Neural crest cell (in vitro differentiated cells): Measurements from ENCODE around the gene ODAD4. TPM values are rescaled to one million over a fixed set of nuclear protein-coding genes. Genes with fewer than 3 reads are reported as not detected.
A peak's percentile ranks its signal among the peaks of the same experiment; 100 is the strongest.

Experiments used
- DNase-seq: peaks from one replicate; pipeline ENCODE4 v3.0.0; 2021; ENCODE audit warnings: low read depth, mixed read lengths, low spot score
- H3K27ac Mint-ChIP-seq: one replicate; pipeline ENCODE4 v1.8.0; 2021; ENCODE audit warnings: mild to moderate bottlenecking, mixed read lengths; ENCODE audit not compliant: unreplicated experiment
- H3K27me3 Mint-ChIP-seq: 2 replicates; pipeline ENCODE4 v1.8.0; 2021; ENCODE audit warnings: low read depth, mild to moderate bottlenecking, mixed read lengths
- H3K36me3 Mint-ChIP-seq: 2 replicates; pipeline ENCODE4 v1.8.0; 2021; ENCODE audit warnings: low read depth, mild to moderate bottlenecking, mixed read lengths
- H3K4me1 Mint-ChIP-seq: 2 replicates; pipeline ENCODE4 v1.8.0; 2021; ENCODE audit warnings: mixed read lengths
- H3K4me3 Mint-ChIP-seq: one replicate; pipeline ENCODE4 v1.8.0; 2021; ENCODE audit warnings: mild to moderate bottlenecking, mixed read lengths
- H3K9me3 Mint-ChIP-seq: 2 replicates; pipeline ENCODE4 v1.8.0; 2021; ENCODE audit warnings: mixed read lengths
- total RNA-seq: library from RNA; stranded (reverse); gene quantifications from 2 replicates; pipeline ENCODE4 v1.2.1, GENCODE V29; 2021
- TF ChIP-seq, protein P1 (sequence below): fragments of 200-600 bp; sonication (generic); conservative IDR thresholded peaks from 2 replicates; pipeline ENCODE4 v1.5.0; 2021; ENCODE audit warnings: antibody characterized with exemption, mild to moderate bottlenecking

Gene ODAD4
- total RNA-seq, 1 donor from 2014 or later, result 4.8 TPM

- no peaks in the 10 kb centered on the region for H3K27me3 Mint-ChIP-seq
- TF ChIP-seq, protein P1, sequence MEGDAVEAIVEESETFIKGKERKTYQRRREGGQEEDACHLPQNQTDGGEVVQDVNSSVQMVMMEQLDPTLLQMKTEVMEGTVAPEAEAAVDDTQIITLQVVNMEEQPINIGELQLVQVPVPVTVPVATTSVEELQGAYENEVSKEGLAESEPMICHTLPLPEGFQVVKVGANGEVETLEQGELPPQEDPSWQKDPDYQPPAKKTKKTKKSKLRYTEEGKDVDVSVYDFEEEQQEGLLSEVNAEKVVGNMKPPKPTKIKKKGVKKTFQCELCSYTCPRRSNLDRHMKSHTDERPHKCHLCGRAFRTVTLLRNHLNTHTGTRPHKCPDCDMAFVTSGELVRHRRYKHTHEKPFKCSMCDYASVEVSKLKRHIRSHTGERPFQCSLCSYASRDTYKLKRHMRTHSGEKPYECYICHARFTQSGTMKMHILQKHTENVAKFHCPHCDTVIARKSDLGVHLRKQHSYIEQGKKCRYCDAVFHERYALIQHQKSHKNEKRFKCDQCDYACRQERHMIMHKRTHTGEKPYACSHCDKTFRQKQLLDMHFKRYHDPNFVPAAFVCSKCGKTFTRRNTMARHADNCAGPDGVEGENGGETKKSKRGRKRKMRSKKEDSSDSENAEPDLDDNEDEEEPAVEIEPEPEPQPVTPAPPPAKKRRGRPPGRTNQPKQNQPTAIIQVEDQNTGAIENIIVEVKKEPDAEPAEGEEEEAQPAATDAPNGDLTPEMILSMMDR, result peak; percentile 16
- peak overlapping the region; percentile 83 for H3K27ac Mint-ChIP-seq
- no peaks in the 10 kb centered on the region for H3K9me3 Mint-ChIP-seq
- peaks cover 4% of the 10 kb centered on the region for H3K36me3 Mint-ChIP-seq
- peak overlapping the region; percentile 96 for H3K4me3 Mint-ChIP-seq
- H3K4me1 Mint-ChIP-seq, result peaks cover 59% of the 10 kb centered on the region
- DNase-seq, result peak; percentile 20
These were observed 12.6 kb upstream of the ODAD4 start for GRCh38 chr17:41917679-41918313.

DNA sequence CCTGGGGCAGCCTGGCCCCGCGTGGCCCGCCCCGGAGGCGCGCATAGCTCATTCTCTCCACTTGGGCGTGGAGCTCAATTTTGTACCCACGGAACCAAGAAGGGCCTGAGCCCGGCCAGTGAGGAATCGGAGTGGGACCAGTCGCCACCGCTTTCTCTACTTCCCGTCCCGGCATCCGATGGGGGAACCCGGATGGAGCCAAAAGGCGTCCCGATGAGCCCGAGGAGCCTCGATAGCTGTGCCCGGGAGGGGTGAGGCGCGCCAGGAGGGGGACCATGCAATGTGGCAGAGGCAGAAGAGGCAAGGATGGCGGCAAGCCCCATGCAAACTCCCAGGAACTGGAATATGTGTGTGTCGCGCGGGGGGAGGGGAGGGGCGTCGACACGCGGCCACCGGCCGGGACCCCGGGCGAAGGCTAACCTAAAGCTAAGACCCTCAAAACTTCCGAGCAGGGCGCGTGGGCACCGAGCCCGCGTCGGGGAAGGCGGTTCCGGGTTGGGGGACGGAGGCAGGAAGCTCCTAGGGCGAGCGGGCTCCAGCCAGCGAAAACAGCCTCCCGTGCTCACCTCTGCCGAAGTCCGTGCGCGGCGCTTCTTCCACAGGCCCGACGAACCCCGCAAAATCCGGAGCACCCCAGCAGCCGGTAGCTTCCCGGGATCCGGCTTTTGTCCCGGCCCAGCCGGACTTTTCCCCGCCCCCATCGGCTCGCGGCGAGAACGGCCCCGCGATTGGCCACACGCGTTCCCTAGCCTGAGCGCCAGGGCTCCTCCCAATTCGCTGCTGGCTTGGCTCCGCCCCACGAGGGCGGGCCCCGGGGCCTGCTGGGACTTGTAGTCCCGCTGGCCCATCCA is 11.9 kb upstream of the ODAD4 start, which contains the start of gene ACLY:
ACLY (minus strand) TSS at position 638 of the 851 bp plus-strand sequence. CDS start 5,078 bp downstream, outside the sequence.
- Mint-ChIP-seq H3K27me3 (no peaks in the 10 kb centered on the region), H3K4me3 (peak within 1 kb of the TSS; percentile 96), H3K36me3 (peaks cover 2% of the 10 kb centered on the region), H3K27ac (peak within 1 kb of the TSS; percentile 96), H3K4me1 (peaks cover 53% of the 10 kb centered on the region), H3K9me3 (no peaks in the 10 kb centered on the region)
- TF ChIP-seq, protein P1, result no peak
- DNase-seq, result peak; percentile 95

DNA sequence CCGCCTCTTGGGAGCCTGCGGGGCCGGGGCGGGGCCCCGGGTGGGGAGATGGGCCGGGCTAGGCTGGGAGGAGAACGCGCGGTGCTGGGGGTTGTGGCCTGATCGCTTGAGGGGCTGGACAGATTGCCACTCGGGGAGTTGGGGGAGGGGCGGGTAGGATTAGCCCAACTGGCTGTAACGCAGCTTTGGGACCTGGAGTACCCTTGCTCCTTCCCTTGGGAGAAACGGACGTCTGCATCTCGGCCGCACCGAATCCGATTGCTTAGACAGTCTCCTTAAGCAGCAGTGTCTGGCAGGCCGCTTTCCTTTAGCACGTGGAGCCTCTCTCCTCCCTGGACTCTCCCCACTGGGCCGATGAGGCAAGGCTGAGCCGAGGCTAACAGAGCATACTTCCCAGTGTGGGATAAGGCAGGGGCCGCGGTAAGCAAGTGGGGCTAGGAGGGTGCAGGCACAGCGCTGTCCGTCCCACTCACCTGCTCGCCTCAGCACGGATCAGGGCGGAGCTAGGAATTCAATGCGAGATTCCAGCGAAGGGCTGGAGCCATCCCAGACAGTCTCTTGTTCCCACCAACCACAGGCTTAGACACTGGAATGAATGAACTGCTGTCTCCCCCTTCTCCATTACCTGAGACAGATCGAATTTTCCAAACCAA is 11.1 kb upstream of the ODAD4 start:
- H3K36me3 Mint-ChIP-seq, result peaks cover 2% of the 10 kb centered on the region
- peak overlapping the region; percentile 96 for H3K4me3 Mint-ChIP-seq
- no peaks in the 10 kb centered on the region for H3K27me3 Mint-ChIP-seq
- H3K9me3 Mint-ChIP-seq, result no peaks in the 10 kb centered on the region
- TF ChIP-seq, protein P1, result no peak
- DNase-seq, result no peak
- H3K4me1 Mint-ChIP-seq, result peaks cover 45% of the 10 kb centered on the region
- peak overlapping the region; percentile 96 for H3K27ac Mint-ChIP-seq

GRCh38 chr17:41919840-41920579 is 10.4 kb upstream of the ODAD4 start:
- TF ChIP-seq, protein P1, result no peak
- Mint-ChIP-seq H3K27ac (peak overlapping the region; percentile 96), H3K9me3 (no peaks in the 10 kb centered on the region), H3K27me3 (no peaks in the 10 kb centered on the region), H3K4me3 (peak overlapping the region; percentile 96), H3K36me3 (no peaks in the 10 kb centered on the region), H3K4me1 (peaks cover 38% of the 10 kb centered on the region)
- DNase-seq, result no peak

- no peak overlapping the region for H3K4me3 Mint-ChIP-seq
- no peak for DNase-seq
- TF ChIP-seq, protein P1, result no peak
- H3K36me3 Mint-ChIP-seq, result no peaks in the 10 kb centered on the region
- peaks cover 34% of the 10 kb centered on the region for H3K4me1 Mint-ChIP-seq
- no peaks in the 10 kb centered on the region for H3K9me3 Mint-ChIP-seq
- no peak overlapping the region for H3K27ac Mint-ChIP-seq
- no peaks in the 10 kb centered on the region for H3K27me3 Mint-ChIP-seq
These were observed 9.8 kb upstream of the ODAD4 start for GRCh38 chr17:41920580-41920955.
